Fibroblast of villous mesenchyme (primary cell): ENCODE data around the gene RFX3. TPM values are rescaled to one million over a fixed set of nuclear protein-coding genes. Genes with fewer than 3 reads are reported as not detected.
A peak's percentile ranks its signal among the peaks of the same experiment; 100 is the strongest.

Source experiments
- DNase-seq: peaks from one replicate; pipeline ENCODE4 v3.0.0-alpha.2; 2010; ENCODE audit warnings: low read depth
- H3K4me3 ChIP-seq: 2 replicates; pipeline ENCODE4 v1.5.1; 2011; ENCODE audit warnings: low read depth, mild to moderate bottlenecking, low read length
- CTCF ChIP-seq: IDR thresholded peaks from 2 replicates; pipeline ENCODE4 v1.5.1; 2012; ENCODE audit warnings: low read depth, mild to moderate bottlenecking, low read length; ENCODE audit not compliant: insufficient read depth
- total RNA-seq: library from RNA; depleted of rRNA; stranded (reverse); fragments of >200 nt; gene quantifications from 2 replicates; pipeline ENCODE4 v1.2.3, GENCODE V29; 2012

The RFX3 gene
- total RNA-seq, 1 donor = 3.5 TPM

DNA sequence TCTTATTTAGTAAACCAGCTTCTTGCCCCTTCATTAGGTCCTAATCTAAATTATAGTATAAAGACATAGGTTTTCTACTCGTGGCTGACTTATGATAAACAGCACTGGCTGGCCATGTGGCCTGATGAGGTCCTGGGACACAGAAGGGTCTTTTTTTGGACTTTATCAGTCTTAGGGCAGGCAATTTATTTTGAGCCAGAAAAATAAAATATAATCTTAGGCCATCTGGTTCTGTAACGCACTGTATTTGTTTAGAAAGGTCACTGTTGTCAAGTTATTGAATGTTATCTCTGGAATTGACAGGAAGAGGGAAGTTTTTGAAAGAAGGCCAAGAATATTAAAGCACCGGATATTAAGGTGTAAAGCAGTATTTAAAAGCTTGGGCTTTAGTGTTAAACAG lies 53.9 kb downstream of the RFX3 start:
- no peak for TF ChIP-seq CTCF
- no peak overlapping the region for H3K4me3 ChIP-seq
- DNase-seq = no peak

GRCh38 chr9:3468421-3469205 lies 57.2 kb downstream of the RFX3 start:
- no peak for TF ChIP-seq CTCF
- H3K4me3 ChIP-seq = no peak overlapping the region
- no peak for DNase-seq

DNA sequence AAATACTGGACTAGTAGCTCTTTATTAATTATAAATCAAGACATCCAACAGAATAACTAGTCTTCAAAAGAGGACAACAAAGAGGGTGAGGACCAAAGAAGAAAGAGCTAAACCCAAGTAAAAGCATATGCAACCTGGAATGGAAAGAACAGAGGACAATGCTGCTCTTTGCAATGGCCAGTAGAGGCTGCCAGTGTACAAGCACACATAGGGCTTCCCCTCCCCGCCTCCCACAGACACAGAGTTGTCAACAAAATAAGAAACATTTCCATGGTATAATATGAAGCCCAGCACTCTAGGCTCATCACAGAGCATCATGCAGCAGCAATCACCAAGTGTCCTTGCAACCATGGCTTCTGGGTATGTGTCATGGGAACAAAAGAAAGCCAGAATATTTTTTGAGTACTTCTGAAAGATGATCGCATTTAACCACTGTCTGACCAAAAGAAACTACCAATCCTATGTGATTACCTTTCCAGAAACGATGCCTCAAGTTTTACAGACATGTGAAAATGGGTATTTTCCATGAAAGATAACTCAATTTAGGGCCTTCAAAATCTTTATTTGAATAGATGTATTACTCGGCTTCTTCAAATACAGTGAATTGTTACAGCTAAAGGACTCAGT lies 58.1 kb downstream of the RFX3 start:
- H3K4me3 ChIP-seq = no peak overlapping the region
- TF ChIP-seq CTCF = peak; percentile 99
- peak; percentile 75 for DNase-seq

- no peak for TF ChIP-seq CTCF
- peak; percentile 50 for DNase-seq
Measured at GRCh38 chr9:3464033-3464638, 61.7 kb downstream of the RFX3 start.

GRCh38 chr9:3458806-3459475 lies 66.9 kb downstream of the RFX3 start:
- H3K4me3 ChIP-seq = no peak overlapping the region
- DNase-seq = no peak
- no peak for TF ChIP-seq CTCF

More at GRCh38 chr9:3464033-3464638, 61.7 kb downstream of the RFX3 start:
- H3K4me3 ChIP-seq = no peak overlapping the region

DNA sequence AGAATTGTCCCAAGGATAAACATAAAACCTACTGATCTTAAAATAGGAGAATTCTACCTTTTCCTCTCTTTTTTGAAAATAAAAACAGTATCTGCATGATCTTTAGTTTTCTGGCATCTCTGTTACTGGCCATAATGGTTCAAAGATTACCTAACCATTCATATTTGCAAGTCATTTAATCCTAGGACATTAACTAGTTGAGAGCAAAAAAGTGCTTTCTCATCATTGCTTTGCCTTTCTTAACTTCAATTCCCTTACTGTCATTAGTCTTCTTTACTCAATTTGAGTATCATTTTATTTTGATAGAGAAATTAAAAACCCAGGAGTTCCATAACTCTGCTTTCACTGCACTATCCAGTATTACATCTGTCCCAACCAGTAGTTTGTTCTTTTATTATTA lies 68.6 kb downstream of the RFX3 start:
- TF ChIP-seq CTCF = no peak
- DNase-seq = no peak
- no peak overlapping the region for H3K4me3 ChIP-seq
